HCT116 (cell line): Measurements from ENCODE around the gene CAPN1. TPM values are rescaled to one million over a fixed set of nuclear protein-coding genes. Genes with fewer than 3 reads are reported as not detected.

Source experiments
- ATAC-seq: fragments of 200-7000 bp; cut with Tn5 transposase; 2 replicates; pipeline ENCODE4 v1.9.1; 2020; ENCODE audit warnings: mild to moderate bottlenecking, moderate library complexity
- BruUV-seq: library from RNA; stranded (reverse); fragments of 400-500 nt; replicated peaks from 2 replicates; lab custom pipeline; 2021; lab: Mats Ljungman, UMichigan
- CTCF ChIA-PET: fragments of 300-600 bp; sonication (Branson Sonifier 250); formaldehyde crosslinking; loops from one replicate; lab custom pipeline; 2021; ENCODE audit warnings: antibody characterized with exemption; lab: Charles Lee
- POLR2A ChIA-PET: fragments of 300-600, 350-600 bp; sonication (Branson Sonifier 250); formaldehyde crosslinking; loops from one replicate; lab custom pipeline; 2021; ENCODE audit warnings: antibody characterized with exemption; lab: Charles Lee
- RAD21 ChIA-PET, 2 experiments: fragments of 300-600 bp; sonication (Branson Sonifier 250); formaldehyde crosslinking; loops; one replicate each; lab custom pipeline; 2023; ENCODE audit warnings: low total read pairs in 2 of 2; ENCODE audit not compliant: uncharacterized antibody in 2 of 2, unreplicated experiment in 2 of 2, low non-redundant PET in 1 of 2; lab: Charles Lee
- DNase-seq: peaks from one replicate; pipeline ENCODE4 v3.0.0-alpha.2; 2010; ENCODE audit warnings: low read depth, low spot score
- H2AFZ ChIP-seq: fragments of 200-600 bp; shearing (Covaris generic), sonication (generic); 2 replicates; pipeline ENCODE4 v1.6.1; 2017; ENCODE audit warnings: low read depth, mixed run types, mixed read lengths, antibody characterized with exemption, low read length; ENCODE audit not compliant: poor library complexity, severe bottlenecking
- H3K27ac ChIP-seq: 2 replicates; pipeline ENCODE4 v1.5.1; 2012; ENCODE audit warnings: low read depth, low read length
- H3K27me3 ChIP-seq: fragments of 200-600 bp; sonication (generic); 2 replicates; pipeline ENCODE4 v1.6.1; 2016; ENCODE audit warnings: mixed run types, low read length, mixed read lengths; ENCODE audit not compliant: insufficient read depth
- H3K36me3 ChIP-seq, 2 experiments: fragments of 200-500 bp in 1 of 2; fragments of 200-600 bp in 1 of 2; sonication (Bioruptor generic) in 1 of 2; sonication (generic) in 1 of 2; 2 replicates each; pipeline versions ENCODE4 v1.5.1 to v1.6.1; 2014 to 2016; ENCODE audit warnings: low read length in 2 of 2, inconsistent platforms in 1 of 2, mixed read lengths in 1 of 2, mixed run types in 1 of 2; ENCODE audit not compliant: insufficient read depth in 2 of 2, control insufficient read depth in 1 of 2
- H3K4me1 ChIP-seq, 2 experiments: fragments of 200-600 bp in 1 of 2; sonication (generic) in 1 of 2; 2 replicates each; pipeline versions ENCODE4 v1.5.1 to v1.6.1; 2012 to 2017; ENCODE audit warnings: low read length in 2 of 2, inconsistent platforms in 1 of 2, mild to moderate bottlenecking in 1 of 2, mixed read lengths in 1 of 2, mixed run types in 1 of 2, moderate library complexity in 1 of 2; ENCODE audit not compliant: insufficient read depth in 2 of 2, control insufficient read depth in 1 of 2
- H3K4me2 ChIP-seq: fragments of 200-600 bp; sonication (generic); 2 replicates; pipeline ENCODE4 v1.6.1; 2017; ENCODE audit warnings: mixed run types, low read length, mixed read lengths
- H3K4me3 ChIP-seq, 2 experiments: fragments of 200-600 bp in 1 of 2; sonication (generic) in 1 of 2; replicated peaks in 1 of 2; 2 replicates each; pipeline ENCODE4 v1.5.1; 2011 to 2016; ENCODE audit warnings: low read length in 2 of 2, control low read depth in 1 of 2, low read depth in 1 of 2, mild to moderate bottlenecking in 1 of 2, mixed read lengths in 1 of 2, mixed run types in 1 of 2
- H3K79me2 ChIP-seq: fragments of 200-600 bp; sonication (generic); 2 replicates; pipeline ENCODE4 v1.6.1; 2017; ENCODE audit warnings: mild to moderate bottlenecking, mixed run types, low read length, moderate library complexity, mixed read lengths; ENCODE audit not compliant: insufficient read depth
- H3K9ac ChIP-seq: fragments of 200-600 bp; sonication (generic); 2 replicates; pipeline ENCODE4 v1.6.1; 2016; ENCODE audit warnings: low read length, mixed read lengths
- H3K9me2 ChIP-seq: fragments of 200-600 bp; sonication (generic), shearing (Covaris generic); 2 replicates; pipeline ENCODE4 v1.6.1; 2017; ENCODE audit warnings: mixed run types, mild to moderate bottlenecking, moderate library complexity; ENCODE audit not compliant: insufficient read depth
- H3K9me3 ChIP-seq, 2 experiments: fragments of 200-500 bp in 1 of 2; fragments of 200-600 bp in 1 of 2; sonication (Bioruptor generic) in 1 of 2; sonication (generic) in 1 of 2; 2 replicates each; pipeline ENCODE4 v1.6.1; 2014 to 2017; ENCODE audit warnings: low read length in 2 of 2, mixed read lengths in 2 of 2, inconsistent platforms in 1 of 2, low read depth in 1 of 2, mild to moderate bottlenecking in 1 of 2, mixed run types in 1 of 2, moderate library complexity in 1 of 2; ENCODE audit not compliant: control insufficient read depth in 1 of 2, insufficient read depth in 1 of 2
- H4K20me1 ChIP-seq: fragments of 200-600 bp; sonication (generic), shearing (Covaris generic); 2 replicates; pipeline ENCODE4 v1.6.1; 2017; ENCODE audit warnings: mixed run types, mild to moderate bottlenecking, moderate library complexity; ENCODE audit not compliant: insufficient read depth
- CEBPB ChIP-seq: IDR thresholded peaks from 2 replicates; pipeline ENCODE4 v1.6.1; 2012; ENCODE audit warnings: low read depth
- EGR1 ChIP-seq: IDR thresholded peaks from 2 replicates; pipeline ENCODE4 v1.6.1; 2012; ENCODE audit warnings: low read depth
- EZH2 ChIP-seq: fragments of 200-600 bp; sonication (generic); IDR thresholded peaks from 2 replicates; pipeline ENCODE4 v1.6.1; 2017; ENCODE audit warnings: antibody characterized with exemption, mixed run types
- EZH2phosphoT487 ChIP-seq: fragments of 200-600 bp; IDR thresholded peaks from 2 replicates; pipeline ENCODE4 v1.6.1; 2018; ENCODE audit warnings: antibody characterized with exemption, borderline replicate concordance
- FOSL1 ChIP-seq: IDR thresholded peaks from 2 replicates; pipeline ENCODE4 v1.6.1; 2012; ENCODE audit warnings: low read depth
- JUND ChIP-seq: IDR thresholded peaks from 2 replicates; pipeline ENCODE4 v1.6.1; 2012
- MAX ChIP-seq: IDR thresholded peaks from 2 replicates; pipeline ENCODE4 v1.6.1; 2012
- POLR2A ChIP-seq: IDR thresholded peaks from 2 replicates; pipeline ENCODE4 v1.7.0; 2011; ENCODE audit warnings: borderline replicate concordance; ENCODE audit not compliant: insufficient read depth, insufficient read length; ENCODE audit errors: extremely low read depth
- RAD21 ChIP-seq: IDR thresholded peaks from 2 replicates; pipeline ENCODE4 v1.6.1; 2012; ENCODE audit warnings: low read depth, mild to moderate bottlenecking
- REST ChIP-seq: IDR thresholded peaks from 2 replicates; pipeline ENCODE4 v1.6.1; 2012; ENCODE audit warnings: low read depth
- SIN3A ChIP-seq: IDR thresholded peaks from 2 replicates; pipeline ENCODE4 v1.6.1; 2012; ENCODE audit warnings: low read depth
- SP1 ChIP-seq: IDR thresholded peaks from 2 replicates; pipeline ENCODE4 v1.6.1; 2012; ENCODE audit warnings: low read depth
- SRF ChIP-seq: IDR thresholded peaks from 2 replicates; pipeline ENCODE4 v1.6.1; 2012; ENCODE audit warnings: low read depth
- TCF7L2 ChIP-seq: IDR thresholded peaks from 2 replicates; pipeline ENCODE4 v1.7.0; 2011; ENCODE audit warnings: borderline replicate concordance, inconsistent platforms; ENCODE audit not compliant: insufficient read depth, insufficient read length; ENCODE audit errors: extremely low read depth
- YY1 ChIP-seq: IDR thresholded peaks from 2 replicates; pipeline ENCODE4 v1.6.1; 2011; ENCODE audit warnings: low read length, low read depth, moderate library complexity, mild to moderate bottlenecking; ENCODE audit not compliant: insufficient replicate concordance; ENCODE audit errors: extremely low read depth
- ZBTB33 ChIP-seq: IDR thresholded peaks from 2 replicates; pipeline ENCODE4 v1.6.1; 2011; ENCODE audit warnings: mild to moderate bottlenecking, low read length, moderate library complexity; ENCODE audit not compliant: insufficient replicate concordance; ENCODE audit errors: extremely low read depth
- ZFX ChIP-seq: fragments of 450-650 bp; IDR thresholded peaks from 2 replicates; pipeline ENCODE4 v1.6.1; 2017
- ZNF274 ChIP-seq: fragments of 200-500 bp; sonication (Bioruptor generic); IDR thresholded peaks from 2 replicates; pipeline ENCODE4 v1.6.1; 2014; ENCODE audit warnings: mild to moderate bottlenecking, low read depth, low read length, inconsistent platforms
- intact Hi-C: fragments of 100-400 bp; cut with micrococcal nuclease; formaldehyde crosslinking; loops from 2 replicates; pipeline ENCODE4 v1.10.0; 2022
- total RNA-seq: library from RNA; stranded (reverse); gene quantifications from one replicate; pipeline ENCODE4 v1.2.1, GENCODE V29; 2021; ENCODE audit not compliant: unreplicated experiment

CAPN1 gene
- total RNA-seq, 1 experiment from 2014 or later = 279 TPM

GRCh38 chr11:65150509-65151299 lies 31.0 kb upstream of the CAPN1 start (continued):
- TF ChIP-seq YY1 = peak; percentile 59
- peak; percentile 33 for TF ChIP-seq POLR2A
- TF ChIP-seq JUND = peak; percentile 81
- TF ChIP-seq CEBPB = peak; percentile 79
- TF ChIP-seq FOSL1 = peak; percentile 80; the same call in 1 of the 2 replicates

GRCh38 chr11:65151331-65151899 lies 30.3 kb upstream of the CAPN1 start:
- Histone ChIP-seq H3K36me3 (no peaks in the 10 kb centered on the region), H2AFZ (peak overlapping the region; percentile 9), H4K20me1 (no peaks in the 10 kb centered on the region), H3K9ac (peak overlapping the region; percentile 50), H3K4me3 (no peak overlapping the region), H3K4me2 (peak overlapping the region; percentile 74), H3K27me3 (no peaks in the 10 kb centered on the region), H3K4me1 (peaks cover 15 to 29% of the 10 kb centered on the region in 2 experiments), H3K79me2 (no peaks in the 10 kb centered on the region), H3K9me2 (no peaks in the 10 kb centered on the region), H3K27ac (peak overlapping the region; percentile 89), H3K9me3 (peaks cover 0 to 7% of the 10 kb centered on the region in 2 experiments; a peak in 1 of 4 replicates)
- intact Hi-C loops = no loop called here
- ChIA-PET POLR2A (interaction anchor here (1.1 kb wide), 1 partner anchor 29 kb away, joined by 3 read pairs; the partner anchor contains the start of genes FAU and MRPL49), RAD21 (no interaction called here), CTCF (interaction anchor here (0.7 kb wide), 1 partner anchor 40 kb away, joined by 3 read pairs; the partner anchor contains the start of gene TM7SF2)
- ATAC-seq (no peak), DNase-seq (no peak)
- no TSS peak for BruUV-seq
- TF ChIP-seq REST = no peak
- TF ChIP-seq FOSL1 = no peak
- no peak for TF ChIP-seq RAD21
- TF ChIP-seq TCF7L2 = no peak
- TF ChIP-seq SRF = no peak
- no peak for TF ChIP-seq JUND
- TF ChIP-seq ZFX = no peak
- no peak for TF ChIP-seq ZNF274
- no peak for TF ChIP-seq EZH2
- TF ChIP-seq EZH2phosphoT487 = no peak
- no peak for TF ChIP-seq EGR1
- no peak for TF ChIP-seq POLR2A
- no peak for TF ChIP-seq SIN3A
- TF ChIP-seq MAX = no peak; the same call in 1 of the 2 replicates
- no peak for TF ChIP-seq CEBPB
- no peak for TF ChIP-seq SP1
- TF ChIP-seq ZBTB33 = no peak
